K562 (cell line): ENCODE results near the gene NMT1. TPM values are rescaled to one million over a fixed set of nuclear protein-coding genes. Genes with fewer than 3 reads are reported as not detected.
A peak's percentile ranks its signal among the peaks of the same experiment; 100 is the strongest.

Experiments used
- ETV5 ChIP-seq: sonication (generic); formaldehyde crosslinking; IDR thresholded peaks from 2 replicates; pipeline ENCODE4 v1.4.0; 2020; ENCODE audit warnings: low read depth, mild to moderate bottlenecking, missing genetic modification reagents
- NCOA2 ChIP-seq, 2 experiments: fragments of 450-650 bp; IDR thresholded peaks; 2 replicates each; pipeline ENCODE4 v1.6.1; 2018; ENCODE audit warnings: mild to moderate bottlenecking in 2 of 2, moderate library complexity in 1 of 2; ENCODE audit not compliant: partially characterized antibody in 2 of 2
- RREB1 ChIP-seq: fragments of 250-450 bp; sonication (Bioruptor Pico); IDR thresholded peaks from 2 replicates; pipeline ENCODE4 v1.4.0; 2020
- SREBF1 ChIP-seq: fragments of 150-350 bp; IDR thresholded peaks from 2 replicates; pipeline ENCODE4 v1.6.1; 2014; ENCODE audit warnings: antibody characterized with exemption, low read depth, low read length, borderline replicate concordance
- TFAP4 ChIP-seq: sonication (generic); formaldehyde crosslinking; IDR thresholded peaks from 2 replicates; pipeline ENCODE4 v1.8.0; 2022; ENCODE audit warnings: missing genetic modification reagents, mild to moderate bottlenecking, moderate library complexity, borderline replicate concordance
- TFE3 ChIP-seq: fragments of 450-650 bp; formaldehyde crosslinking; IDR thresholded peaks from 2 replicates; pipeline ENCODE4 v1.4.0; 2020; ENCODE audit warnings: mild to moderate bottlenecking, mixed read lengths
- TSHZ1 ChIP-seq: fragments of 250-450 bp; sonication (Bioruptor Pico); IDR thresholded peaks from 2 replicates; pipeline ENCODE4 v1.4.0; 2020; ENCODE audit warnings: mild to moderate bottlenecking, moderate library complexity
- ZNF274 ChIP-seq: IDR thresholded peaks from 2 replicates; pipeline ENCODE4 v1.6.1; 2011; ENCODE audit warnings: low read depth, mild to moderate bottlenecking, low read length, moderate library complexity, borderline replicate concordance
- ZNF384 ChIP-seq: IDR thresholded peaks from 2 replicates; pipeline ENCODE4 v1.6.1; 2012; ENCODE audit warnings: low read depth, low read length, improper control_type of control experiment
- polyA plus RNA-seq, 8 experiments: library from polyadenylated mRNA; depleted of rRNA in 4 of 8; stranded (reverse) in 5 of 8; unstranded in 3 of 8; fragments of >200 nt; fragmentation: Nextera tagmentation in 2 of 8; fragmentation: Illumina TruSeq in 1 of 8; extraction: Ambion mirVana in 2 of 8; extraction: Trizol in 1 of 8; gene quantifications; 2 replicates each; pipeline versions ENCODE4 v1.2.1 to v1.2.3, GENCODE V29; 2011 to 2014; ENCODE audit warnings: inconsistent platforms in 1 of 8, missing spikeins in 1 of 8
- total RNA-seq, 7 experiments: library from RNA; depleted of rRNA in 6 of 7; stranded (reverse); fragments of >200 nt in 6 of 7; fragmentation: Illumina TruSeq in 2 of 7; extraction: Trizol in 2 of 7; gene quantifications; 2 replicates each; pipeline versions ENCODE4 v1.2.1 to v1.2.3, GENCODE V29; 2011 to 2021; ENCODE audit warnings: low replicate concordance in 1 of 7

Gene NMT1
- total and polyA plus RNA-seq, 9 of the 15 experiments (the other 6 are each of a cell fraction or from before 2014, with no cell fraction given): 86.7 to 569 (median 213) TPM

DNA sequence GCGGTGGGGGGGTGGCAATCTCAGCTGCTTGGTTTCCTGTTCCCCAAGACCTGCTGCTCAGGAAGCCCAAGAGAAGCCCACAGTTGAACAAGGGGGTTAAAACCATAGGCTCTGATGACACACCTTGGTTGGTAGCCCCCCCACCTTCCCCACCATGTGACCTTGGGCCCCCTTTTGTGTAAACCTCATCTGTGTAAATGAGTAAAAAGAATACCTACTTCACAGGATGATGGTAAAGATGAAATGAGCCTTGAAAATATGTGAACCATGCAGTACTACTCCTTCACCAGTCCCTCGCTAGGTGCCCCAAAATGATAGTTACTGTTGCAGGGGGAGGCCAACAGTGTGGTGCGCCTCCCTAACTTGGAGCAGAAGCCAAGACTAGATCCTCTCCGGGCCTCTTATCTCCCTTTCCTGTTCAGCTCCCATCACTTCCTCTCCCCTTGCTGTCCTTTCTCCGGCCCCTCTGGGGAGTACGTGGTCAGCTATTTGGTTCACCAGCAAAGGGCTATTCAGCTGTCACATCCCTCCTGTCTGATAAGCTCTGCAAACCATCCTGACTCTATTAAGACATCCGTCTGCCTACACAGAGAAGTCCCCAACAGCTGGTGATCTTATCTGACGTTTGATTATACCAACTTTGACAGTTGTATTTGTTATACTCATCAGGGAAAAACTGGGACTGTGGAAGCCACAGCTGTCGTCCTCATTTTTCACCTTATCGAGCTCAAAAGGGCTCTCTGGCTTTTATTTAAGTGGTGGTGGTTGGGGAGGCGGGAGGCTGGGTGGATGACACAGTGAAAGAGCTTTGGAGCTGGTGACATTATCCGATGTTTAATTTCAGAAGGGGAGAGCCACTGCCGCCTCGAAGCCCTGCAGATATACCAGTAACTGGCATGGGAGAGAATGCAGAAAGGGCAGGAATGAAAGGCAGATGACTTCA is 29.6 kb upstream of the NMT1 start (continued):
- TF ChIP-seq TSHZ1 (CRISPR knock-in tag) (no peak), NCOA2 (IDR thresholded peaks at IDR 0.05; ENCODE audit: partially characterized antibody in 2 of 2) (no peak), RREB1 (0 out of 2 replicates have a peak, but pooled peaks have one; percentile 9), ZNF384 (no peak), ZNF274 (no peak), SREBF1 (no peak), TFE3 (CRISPR knock-in tag) (no peak), ETV5 (CRISPR knock-in tag) (peak; percentile 78), TFAP4 (CRISPR knock-in tag) (peak; percentile 99)
